RPMI7951 (cell line): ENCODE results near the gene GPX4. TPM values are rescaled to one million over a fixed set of nuclear protein-coding genes. Genes with fewer than 3 reads are reported as not detected.

Source experiments
- DNase-seq: peaks from one replicate; pipeline ENCODE4 v3.0.0-alpha.2; 2012; ENCODE audit warnings: low read depth
- total RNA-seq: library from RNA; depleted of rRNA; stranded (reverse); fragments of >200 nt; shearing (Covaris generic); gene quantifications from 2 replicates; pipeline ENCODE4 v1.2.3, GENCODE V29; 2014; rRNA removed

GPX4 gene
- total RNA-seq, 1 experiment from 2014 or later = 386 TPM

GRCh38 chr19:1149259-1150045 is 45.7 kb downstream of the GPX4 start:
- DNase-seq = no peak

- DNase-seq = no peak
Observed at GRCh38 chr19:1150333-1151036, 46.7 kb downstream of the GPX4 start.

- no peak for DNase-seq
Observed at GRCh38 chr19:1151037-1151724, 47.4 kb downstream of the GPX4 start.

- DNase-seq = peak; percentile 54
Observed at GRCh38 chr19:1151917-1152587, 48.3 kb downstream of the GPX4 start.

GRCh38 chr19:1153891-1154730 is 50.3 kb downstream of the GPX4 start:
- no peak for DNase-seq

- peak; percentile 86 for DNase-seq
Observed at GRCh38 chr19:1154731-1155351, 51.0 kb downstream of the GPX4 start.

- no peak for DNase-seq
Observed at GRCh38 chr19:1155352-1156304, 51.8 kb downstream of the GPX4 start.

Other genes with a start within 250 kb of the GPX4 start
- 0.29 and 0.60 TPM in 2 replicates for gene CFD, start 244.3 kb upstream of the GPX4 start, total RNA-seq
- gene MED16, start 210.8 kb upstream of the GPX4 start, total RNA-seq = 15.1 and 16.5 TPM in 2 replicates
- not detected in 2 replicates for gene RNU6-9, start 210.5 kb upstream of the GPX4 start, total RNA-seq
- 19.7 and 29.3 TPM in 2 replicates for gene R3HDM4, start 190.8 kb upstream of the GPX4 start, total RNA-seq
- gene KISS1R, start 186.7 kb upstream of the GPX4 start, total RNA-seq = not detected in 2 replicates
- gene ARID3A, start 178.0 kb upstream of the GPX4 start, total RNA-seq = 5.3 and 5.6 TPM in 2 replicates
- gene WDR18, start 119.6 kb upstream of the GPX4 start, total RNA-seq = 47.7 and 67.0 TPM in 2 replicates
- gene GRIN3B, start 103.6 kb upstream of the GPX4 start, total RNA-seq = 0.20 and 0.24 TPM in 2 replicates
- gene TMEM259, start 82.9 kb upstream of the GPX4 start, total RNA-seq = 46.9 and 58.0 TPM in 2 replicates
- not detected in 2 replicates for gene RNU6-2, start 82.5 kb upstream of the GPX4 start, total RNA-seq
- gene CNN2, start 77.4 kb upstream of the GPX4 start, total RNA-seq = 179 and 199 TPM in 2 replicates
- gene ABCA7, start 63.9 kb upstream of the GPX4 start, total RNA-seq = 1.5 and 3.4 TPM in 2 replicates
- 0.98 and 1.3 TPM in 2 replicates for gene ARHGAP45, start 36.8 kb upstream of the GPX4 start, total RNA-seq
- 128 and 158 TPM in 2 replicates for gene POLR2E, start 8.6 kb upstream of the GPX4 start, total RNA-seq
- 12.1 and 16.3 TPM in 2 replicates for gene SBNO2, start 70.3 kb downstream of the GPX4 start, total RNA-seq
- 19.8 and 34.9 TPM in 2 replicates for gene STK11, start 101.8 kb downstream of the GPX4 start, total RNA-seq
- gene CBARP, start 134.0 kb downstream of the GPX4 start, total RNA-seq = 0.48 and 0.88 TPM in 2 replicates
- 41.8 and 78.0 TPM in 2 replicates for gene ATP5F1D, start 137.8 kb downstream of the GPX4 start, total RNA-seq
- gene MIDN, start 144.6 kb downstream of the GPX4 start, total RNA-seq = 3.2 and 4.1 TPM in 2 replicates
- gene CIRBP, start 165.3 kb downstream of the GPX4 start, total RNA-seq = 44.2 and 66.8 TPM in 2 replicates
- gene FAM174C, start 171.5 kb downstream of the GPX4 start, total RNA-seq = 57.6 and 92.0 TPM in 2 replicates
- gene EFNA2, start 181.9 kb downstream of the GPX4 start, total RNA-seq = not detected in 2 replicates